ENCODE results near the gene PAX2. TPM values are rescaled to one million over a fixed set of nuclear protein-coding genes. Genes with fewer than 3 reads are reported as not detected.

Gene PAX2
- total and polyA plus RNA-seq, 2 experiments from 2014 or later = not detected

GRCh38 chr10:100876585-100877460 is 131.4 kb downstream of the PAX2 start:
- Histone ChIP-seq H3F3A (ENCODE audit: insufficient read depth) (peaks cover 6% of the 10 kb centered on the region; the same call in 1 of the 2 replicates), H3K36me3 (ENCODE audit: low read depth) (no peaks in the 10 kb centered on the region), H3K4me3 (no peak overlapping the region), H3K9me3 (ENCODE audit: low read depth) (no peaks in the 10 kb centered on the region), H4K20me1 (ENCODE audit: insufficient read depth) (no peaks in the 10 kb centered on the region), H3K79me2 (ENCODE audit: insufficient read depth) (no peaks in the 10 kb centered on the region), H3K4me2 (ENCODE audit: unreplicated experiment) (no peak overlapping the region), H3K9ac (no peak overlapping the region), H3K9me2 (ENCODE audit: insufficient read depth) (no peaks in the 10 kb centered on the region), H3K4me1 (ENCODE audit: insufficient read depth) (peaks cover 9% of the 10 kb centered on the region; the same call in 1 of the 2 replicates), H3K27me3 (replicated peaks; ENCODE audit: insufficient read depth) (no peaks in the 10 kb centered on the region), H3K27ac (no peak overlapping the region), H2AFZ (no peak overlapping the region)
- in situ Hi-C loops (cut with MboI) = loop anchor here (10.0 to 25.0 kb wide), 2 partner anchors 322 to 540 kb away; partner anchors contain the start of genes PKD2L1 and SCD
- DNase-seq = no peak
- TF ChIP-seq EZH2phosphoT487 (IDR thresholded peaks at IDR 0.05; ENCODE audit: insufficient read depth, low read depth) (no peak), EZH2 (IDR thresholded peaks at IDR 0.05; ENCODE audit: insufficient read depth, poor library complexity, severe bottlenecking) (no peak)
- WGBS, 2 experiments (ENCODE audit: low coverage in 1 of 2, low lambda C conversion rate in 2 of 2, missing lambda C conversion rate in 2 of 2) = 54 to 57% methylated on average over 21 to 24 of the region's 24 CpGs

GRCh38 chr10:100877461-100877850 is 132.1 kb downstream of the PAX2 start:
- Histone ChIP-seq H3K4me2 (ENCODE audit: unreplicated experiment) (no peak overlapping the region), H3K4me3 (no peak overlapping the region), H3K9me2 (ENCODE audit: insufficient read depth) (no peaks in the 10 kb centered on the region), H3K36me3 (ENCODE audit: low read depth) (no peaks in the 10 kb centered on the region), H2AFZ (no peak overlapping the region), H4K20me1 (ENCODE audit: insufficient read depth) (no peaks in the 10 kb centered on the region), H3K27ac (no peak overlapping the region), H3F3A (ENCODE audit: insufficient read depth) (peaks cover 6% of the 10 kb centered on the region; the same call in 1 of the 2 replicates), H3K4me1 (ENCODE audit: insufficient read depth) (peaks cover 9% of the 10 kb centered on the region; the same call in 1 of the 2 replicates), H3K79me2 (ENCODE audit: insufficient read depth) (no peaks in the 10 kb centered on the region), H3K9ac (no peak overlapping the region), H3K27me3 (replicated peaks; ENCODE audit: insufficient read depth) (no peaks in the 10 kb centered on the region), H3K9me3 (ENCODE audit: low read depth) (no peaks in the 10 kb centered on the region)
- WGBS, 2 experiments (ENCODE audit: low coverage in 1 of 2, low lambda C conversion rate in 2 of 2, missing lambda C conversion rate in 2 of 2) = 72 to 77% methylated on average over 11 of the region's 11 CpGs
- no peak for TF ChIP-seq EZH2phosphoT487 (IDR thresholded peaks at IDR 0.05; ENCODE audit: insufficient read depth, low read depth)
- TF ChIP-seq EZH2 (IDR thresholded peaks at IDR 0.05; ENCODE audit: insufficient read depth, poor library complexity, severe bottlenecking) = no peak
- no peak for DNase-seq
- in situ Hi-C loops (cut with MboI) = loop anchor here (10.0 to 25.0 kb wide), 2 partner anchors 323 to 540 kb away; partner anchors contain the start of genes PKD2L1 and SCD

- in situ Hi-C loops (cut with MboI) = loop anchor here (10.0 to 25.0 kb wide), 2 partner anchors 324 to 541 kb away; partner anchors contain the start of genes PKD2L1 and SCD
- no peak overlapping the region for H3K4me2 ChIP-seq (ENCODE audit: unreplicated experiment)
- H3K9ac ChIP-seq = no peak overlapping the region
- no peaks in the 10 kb centered on the region for H3F3A ChIP-seq (ENCODE audit: insufficient read depth)
- no peaks in the 10 kb centered on the region for H3K36me3 ChIP-seq (ENCODE audit: low read depth)
- H2AFZ ChIP-seq = no peak overlapping the region
- H3K27me3 ChIP-seq (replicated peaks; ENCODE audit: insufficient read depth) = no peaks in the 10 kb centered on the region
- H3K9me2 ChIP-seq (ENCODE audit: insufficient read depth) = no peaks in the 10 kb centered on the region
- H3K9me3 ChIP-seq (ENCODE audit: low read depth) = no peaks in the 10 kb centered on the region
- no peak for TF ChIP-seq EZH2phosphoT487 (IDR thresholded peaks at IDR 0.05; ENCODE audit: insufficient read depth, low read depth)
- TF ChIP-seq EZH2 (IDR thresholded peaks at IDR 0.05; ENCODE audit: insufficient read depth, poor library complexity, severe bottlenecking) = no peak
- H3K27ac ChIP-seq = no peak overlapping the region
- WGBS, 2 experiments (ENCODE audit: low coverage in 1 of 2, low lambda C conversion rate in 2 of 2, missing lambda C conversion rate in 2 of 2) = 5 to 11% methylated on average over 5 of the region's 5 CpGs
- no peaks in the 10 kb centered on the region for H4K20me1 ChIP-seq (ENCODE audit: insufficient read depth)
- peaks cover 8% of the 10 kb centered on the region; the same call in 1 of the 2 replicates for H3K4me1 ChIP-seq (ENCODE audit: insufficient read depth)
- no peak overlapping the region for H3K4me3 ChIP-seq
- H3K79me2 ChIP-seq (ENCODE audit: insufficient read depth) = no peaks in the 10 kb centered on the region
- DNase-seq = peak; percentile 86
Measured at GRCh38 chr10:100878291-100878910, 133.0 kb downstream of the PAX2 start.

Other genes with a start within 250 kb of the PAX2 start
- 2.5 and 2.7 TPM in 2 replicates for gene SEC31B, start 225.7 kb upstream of the PAX2 start, total RNA-seq (2014; rRNA removed; shearing (Covaris generic))
- gene SEC31B, start 225.7 kb upstream of the PAX2 start, polyA plus RNA-seq (2016; fragmentation: Nextera tagmentation; extraction: Ambion mirVana) = 2.2 and 4.5 TPM in 2 replicates
- 123 and 124 TPM in 2 replicates for gene NDUFB8, start 215.7 kb upstream of the PAX2 start, total RNA-seq (2014; rRNA removed; shearing (Covaris generic))
- 294 and 324 TPM in 2 replicates for gene NDUFB8, start 215.7 kb upstream of the PAX2 start, polyA plus RNA-seq (2016; fragmentation: Nextera tagmentation; extraction: Ambion mirVana)
- gene HIF1AN, start 209.6 kb upstream of the PAX2 start, total RNA-seq (2014; rRNA removed; shearing (Covaris generic)) = 5.4 and 9.8 TPM in 2 replicates
- 35.2 and 36.7 TPM in 2 replicates for gene HIF1AN, start 209.6 kb upstream of the PAX2 start, polyA plus RNA-seq (2016; fragmentation: Nextera tagmentation; extraction: Ambion mirVana)
- 15.6 and 18.2 TPM in 2 replicates for gene SLF2, start 167.4 kb downstream of the PAX2 start, total RNA-seq (2014; rRNA removed; shearing (Covaris generic))
- gene SLF2, start 167.4 kb downstream of the PAX2 start, polyA plus RNA-seq (2016; fragmentation: Nextera tagmentation; extraction: Ambion mirVana) = 11.7 and 12.5 TPM in 2 replicates
- gene SEMA4G, start 223.9 kb downstream of the PAX2 start, total RNA-seq (2014; rRNA removed; shearing (Covaris generic)) = 0.11 TPM in 1 of 2 replicates, not detected in the other
- gene SEMA4G, start 223.9 kb downstream of the PAX2 start, polyA plus RNA-seq (2016; fragmentation: Nextera tagmentation; extraction: Ambion mirVana) = 0.44 and 1.1 TPM in 2 replicates
- 83.5 and 94.1 TPM in 2 replicates for gene MRPL43, start 241.9 kb downstream of the PAX2 start, total RNA-seq (2014; rRNA removed; shearing (Covaris generic))
- 145 and 148 TPM in 2 replicates for gene MRPL43, start 241.9 kb downstream of the PAX2 start, polyA plus RNA-seq (2016; fragmentation: Nextera tagmentation; extraction: Ambion mirVana)
- 3.4 and 4.4 TPM in 2 replicates for gene TWNK, start 242.0 kb downstream of the PAX2 start, total RNA-seq (2014; rRNA removed; shearing (Covaris generic))
- 3.6 and 4.4 TPM in 2 replicates for gene TWNK, start 242.0 kb downstream of the PAX2 start, polyA plus RNA-seq (2016; fragmentation: Nextera tagmentation; extraction: Ambion mirVana)